ENCODE data around the gene ZSCAN21.

The ZSCAN21 gene

GRCh38 chr7:100095289-100095688, 45.7 kb downstream of the ZSCAN21 start:
- in situ Hi-C loops (cut with HindIII; ENCODE audit: low sequenced_read_pairs), result no loop called here

DNA sequence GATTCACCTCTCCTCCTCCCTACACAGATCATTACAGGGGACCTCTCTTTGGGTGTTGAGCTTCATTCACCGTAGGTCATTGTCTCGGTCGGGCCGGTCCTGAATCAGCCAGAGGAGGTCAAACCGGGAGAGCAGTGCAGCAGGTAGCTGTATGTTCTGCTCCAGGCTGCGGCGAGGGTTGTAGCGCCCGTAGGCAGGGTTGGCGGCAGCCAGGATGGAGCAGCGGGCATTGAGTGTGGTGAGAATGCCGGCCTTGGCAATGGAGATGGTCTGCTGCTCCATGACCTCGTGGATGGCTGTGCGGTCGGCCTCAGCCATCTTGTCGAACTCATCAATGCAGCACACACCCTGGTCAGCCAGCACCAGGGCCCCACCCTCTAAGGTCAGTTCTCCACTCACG, 46.1 kb downstream of the ZSCAN21 start:
- in situ Hi-C loops (cut with HindIII; ENCODE audit: low sequenced_read_pairs), result no loop called here

DNA sequence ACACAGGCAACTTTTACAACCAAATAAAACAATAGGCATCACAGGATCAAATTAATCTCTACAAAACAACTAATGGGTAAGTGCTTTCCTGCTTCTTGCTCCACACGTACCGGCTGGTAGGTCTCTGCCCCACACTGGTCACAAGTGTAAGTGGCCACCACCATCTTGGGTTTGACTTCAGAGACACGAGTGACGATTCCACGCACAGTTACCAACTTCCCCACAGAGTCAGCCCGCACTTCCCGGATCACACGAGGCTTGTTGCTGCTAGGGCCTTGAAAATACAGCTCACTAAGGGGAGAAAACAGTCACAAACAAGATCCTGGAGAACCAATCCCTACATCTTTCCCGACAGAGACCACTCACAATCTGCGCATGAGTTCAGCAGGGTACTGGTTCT, 49.3 kb downstream of the ZSCAN21 start:
- in situ Hi-C loops (cut with HindIII; ENCODE audit: low sequenced_read_pairs), result no loop called here

GRCh38 chr7:100099452-100099851, 49.9 kb downstream of the ZSCAN21 start:
- in situ Hi-C loops (cut with HindIII; ENCODE audit: low sequenced_read_pairs), result no loop called here

DNA sequence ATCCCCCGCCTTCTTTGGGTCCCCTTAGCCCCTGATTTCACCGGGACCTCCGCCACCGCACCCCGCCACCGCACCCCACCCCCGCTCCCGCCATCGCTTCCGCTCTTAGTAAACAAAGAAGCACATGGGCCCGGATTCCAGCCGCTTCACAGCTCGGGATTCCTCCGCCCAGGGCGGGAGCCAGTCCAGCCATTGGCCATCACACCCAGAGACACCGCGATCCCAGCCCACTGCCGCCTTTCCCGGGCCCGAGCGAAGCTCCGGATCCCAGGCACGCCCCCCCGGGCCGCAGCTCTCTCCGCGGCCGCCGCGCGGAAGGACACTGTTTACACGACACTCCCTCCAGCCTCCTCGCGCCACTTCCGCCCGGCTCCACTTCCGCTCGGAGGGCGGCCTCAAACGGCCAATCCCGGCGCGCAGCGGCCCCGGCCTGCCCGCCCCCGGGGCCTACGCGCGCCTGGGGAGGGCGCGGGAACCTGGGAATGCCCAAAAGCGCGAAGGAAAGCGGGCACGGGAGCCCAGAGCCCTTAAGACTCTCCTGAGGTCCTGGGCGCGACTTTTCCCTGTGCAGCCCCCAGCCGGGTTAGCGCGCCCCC, 50.9 kb downstream of the ZSCAN21 start:
- in situ Hi-C loops (cut with HindIII; ENCODE audit: low sequenced_read_pairs), result no loop called here

DNA sequence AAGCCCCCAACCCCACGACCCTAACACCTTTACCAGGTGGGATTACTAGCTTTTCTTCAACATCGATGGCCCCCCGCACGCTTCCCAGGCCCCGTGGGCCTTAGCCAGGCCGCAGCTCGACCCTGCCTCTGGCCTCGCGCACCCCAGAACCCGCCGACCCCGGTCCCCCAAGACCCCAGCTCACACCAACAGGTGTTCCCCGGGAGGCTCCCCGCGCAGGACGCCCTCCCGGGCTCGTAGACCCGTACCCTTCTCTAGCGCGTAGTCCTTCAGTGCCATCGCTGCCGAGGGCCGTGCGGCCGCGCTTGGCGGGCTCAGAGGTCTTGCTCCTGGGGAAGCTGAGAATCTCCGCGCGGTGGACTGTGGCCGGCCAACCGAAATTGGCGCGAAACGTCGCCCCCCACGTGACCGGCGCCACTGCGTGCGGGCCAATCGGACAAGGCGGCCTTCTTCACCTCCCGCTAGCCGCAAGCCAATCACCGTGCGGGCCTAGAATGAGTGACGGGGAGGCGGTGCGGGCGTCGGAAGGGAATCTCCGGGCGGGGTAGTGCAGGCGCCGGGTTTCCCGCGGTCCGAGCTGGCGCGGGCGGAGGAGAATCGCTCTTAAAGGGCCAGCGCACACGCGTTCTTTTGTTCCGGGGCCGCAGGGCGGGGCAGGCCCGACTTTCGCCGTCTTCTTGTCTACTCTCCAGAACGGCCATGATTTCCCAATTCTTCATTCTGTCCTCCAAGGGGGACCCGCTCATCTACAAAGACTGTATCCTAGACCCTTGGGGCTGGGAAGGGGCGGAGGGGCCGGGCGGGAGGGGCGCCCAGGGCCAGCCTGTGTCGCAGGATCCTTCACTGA, 51.7 kb downstream of the ZSCAN21 start, which contains the start of the genes AP4M1 and MCM7:
AP4M1 (plus strand) TSS at position 628 of the 847 bp plus-strand sequence; CDS start at position 700, 72 bp downstream.
MCM7 (minus strand) TSS at position 382 of the 847 bp plus-strand sequence; CDS start at position 279, 103 bp downstream.
- in situ Hi-C loops (cut with HindIII; ENCODE audit: low sequenced_read_pairs), result no loop called here

DNA sequence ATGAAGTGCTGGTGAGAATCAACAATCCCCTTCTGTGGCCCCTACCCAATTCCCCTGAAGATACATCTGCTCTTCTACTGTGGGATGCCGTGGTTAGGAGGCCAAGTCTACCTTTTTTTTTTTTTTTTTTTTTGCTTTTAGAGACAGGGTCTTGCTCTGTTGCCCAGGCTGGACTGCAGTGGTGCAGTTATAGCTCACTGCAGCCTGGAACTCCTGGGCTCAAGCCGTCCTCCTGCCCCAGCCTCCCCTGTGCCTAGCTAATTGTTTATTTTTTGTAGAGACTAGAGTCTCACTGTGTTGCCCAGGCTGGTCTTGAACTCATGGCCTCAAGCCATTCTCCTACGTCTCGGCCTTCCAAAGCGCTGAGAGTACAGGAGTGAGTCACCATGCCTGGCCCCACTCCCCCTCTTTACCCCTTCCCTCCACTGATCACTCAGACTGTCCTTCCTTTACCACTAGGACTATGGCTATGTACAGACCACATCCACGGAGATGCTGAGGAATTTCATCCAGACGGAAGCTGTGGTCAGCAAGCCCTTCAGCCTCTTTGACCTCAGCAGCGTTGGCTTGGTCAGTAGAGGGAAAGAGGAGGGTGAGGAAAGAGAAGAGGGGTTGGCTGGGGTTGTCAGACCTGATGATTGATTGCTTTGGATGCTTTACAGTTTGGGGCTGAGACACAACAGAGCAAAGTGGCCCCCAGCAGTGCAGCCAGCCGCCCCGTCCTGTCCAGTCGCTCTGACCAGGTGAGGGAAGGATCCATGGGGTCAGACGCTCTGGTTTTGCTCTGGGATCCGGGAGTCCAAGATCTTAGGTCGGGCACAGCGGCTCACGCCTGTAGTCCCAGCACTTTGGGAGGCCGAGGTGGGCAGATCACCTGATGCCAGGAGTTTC, 53.6 kb downstream of the ZSCAN21 start:
- in situ Hi-C loops (cut with HindIII; ENCODE audit: low sequenced_read_pairs), result no loop called here

DNA sequence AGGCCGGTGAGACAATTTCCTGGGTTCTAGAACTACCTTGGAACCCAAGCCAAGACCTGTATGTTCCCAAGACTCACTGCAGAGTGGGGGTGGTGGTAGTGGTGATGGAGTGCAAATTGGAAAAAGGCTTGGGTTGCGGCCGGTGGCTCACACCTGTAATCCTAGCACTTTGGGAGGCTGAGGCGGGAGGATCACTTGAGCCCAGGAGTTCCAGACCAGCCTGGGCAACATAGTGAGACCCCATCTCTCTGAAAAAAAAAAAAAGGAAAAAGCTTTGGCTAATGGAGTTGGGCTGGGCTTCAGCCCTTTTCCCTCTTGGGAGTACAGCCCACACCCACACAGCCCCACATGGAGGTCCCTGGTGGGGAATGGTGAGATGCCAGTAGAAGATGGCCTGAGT, 56.0 kb downstream of the ZSCAN21 start:
- in situ Hi-C loops (cut with HindIII; ENCODE audit: low sequenced_read_pairs), result no loop called here

DNA sequence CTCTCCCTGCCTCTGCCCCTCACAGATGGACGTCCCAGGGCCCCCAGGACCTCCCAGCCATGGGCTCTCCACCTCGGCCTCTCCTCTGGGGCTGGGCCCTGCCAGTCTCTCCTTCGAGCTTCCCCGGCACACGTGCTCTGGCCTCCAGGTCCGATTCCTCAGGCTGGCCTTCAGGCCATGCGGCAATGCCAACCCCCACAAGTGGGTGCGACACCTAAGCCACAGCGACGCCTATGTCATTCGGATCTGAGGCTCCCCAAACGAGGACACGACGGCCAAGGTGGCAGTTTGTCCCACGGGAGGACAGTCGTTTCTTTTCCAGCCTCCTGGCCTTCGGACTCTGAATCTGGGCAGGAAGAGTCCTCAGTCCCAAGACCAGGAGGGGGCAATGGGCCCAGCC, 57.1 kb downstream of the ZSCAN21 start:
- in situ Hi-C loops (cut with HindIII; ENCODE audit: low sequenced_read_pairs), result no loop called here

- in situ Hi-C loops (cut with HindIII; ENCODE audit: low sequenced_read_pairs), result no loop called here
These were observed 57.7 kb downstream of the ZSCAN21 start for GRCh38 chr7:100107125-100107737.

- in situ Hi-C loops (cut with HindIII; ENCODE audit: low sequenced_read_pairs), result no loop called here
These were observed 58.3 kb downstream of the ZSCAN21 start for GRCh38 chr7:100107890-100108289.

DNA sequence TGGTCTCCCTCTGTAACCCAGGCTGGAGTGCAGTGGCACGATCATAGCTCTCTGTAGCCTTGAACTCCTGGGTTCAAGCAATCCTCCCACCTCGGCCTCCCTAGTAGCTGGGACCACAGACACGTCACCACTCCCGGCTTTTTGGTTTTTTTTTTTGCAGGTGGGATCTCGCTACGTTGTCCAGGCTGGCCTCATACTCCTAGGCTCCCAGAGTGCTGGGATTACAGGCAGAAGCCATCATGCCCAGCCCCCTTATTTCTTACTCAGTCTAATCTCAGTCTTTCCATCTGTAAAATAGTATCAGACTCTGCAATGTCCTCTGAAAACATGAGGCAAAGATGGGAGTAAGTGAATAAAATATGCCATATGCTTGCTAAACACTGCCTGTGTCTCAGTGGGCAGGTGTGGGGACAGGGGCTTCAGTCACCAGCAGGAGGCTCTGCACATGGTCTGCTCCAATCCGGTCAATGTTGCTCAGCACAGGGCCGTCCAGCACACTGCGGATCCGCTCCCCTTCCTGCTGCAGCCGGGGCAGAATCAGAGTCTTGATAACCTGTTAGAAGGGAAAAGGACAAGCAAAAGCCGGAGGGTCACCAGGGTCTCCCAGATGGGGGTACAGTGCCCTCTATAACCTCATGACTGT, 60.1 kb downstream of the ZSCAN21 start:
- in situ Hi-C loops (cut with HindIII; ENCODE audit: low sequenced_read_pairs), result no loop called here

DNA sequence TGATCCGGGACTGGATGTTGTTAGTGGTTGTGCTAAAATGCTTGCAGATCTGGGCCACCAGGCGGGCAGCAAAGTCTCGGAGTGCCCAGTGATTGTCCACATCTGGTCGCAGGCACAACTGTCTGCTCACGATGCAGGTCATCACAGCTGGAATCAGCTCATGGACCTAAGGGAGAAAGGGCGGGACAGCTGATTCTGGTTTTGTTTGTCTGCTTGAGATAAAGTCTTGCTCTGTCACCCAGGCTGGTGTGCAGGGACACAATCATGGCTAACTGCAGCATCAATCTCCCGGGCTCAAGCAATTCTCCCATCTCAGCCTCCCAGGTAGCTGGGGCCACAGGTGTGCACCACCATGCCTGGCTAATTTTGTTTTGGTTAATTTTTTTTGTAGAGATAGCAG, 61.6 kb downstream of the ZSCAN21 start:
- in situ Hi-C loops (cut with HindIII; ENCODE audit: low sequenced_read_pairs), result no loop called here

DNA sequence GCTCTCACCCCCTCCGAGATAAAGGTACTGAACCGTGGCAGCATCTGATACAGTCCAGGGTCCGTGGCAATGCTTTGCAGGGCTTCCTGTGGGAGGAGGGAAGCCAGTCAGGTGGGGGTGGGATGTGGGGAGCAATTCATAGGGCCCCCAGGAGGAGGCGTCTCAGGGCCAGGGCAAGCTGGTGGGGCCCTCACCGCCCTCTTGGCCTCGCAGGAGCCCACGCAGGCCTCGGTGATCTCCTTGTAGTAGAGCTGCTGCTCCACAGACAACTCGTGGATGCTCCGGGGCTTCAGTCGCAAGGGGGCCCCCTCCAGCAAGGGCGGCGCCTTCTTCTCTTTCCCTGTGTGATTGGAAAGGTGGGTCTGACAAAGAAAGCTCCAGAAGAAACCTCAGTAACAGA, 62.3 kb downstream of the ZSCAN21 start:
- in situ Hi-C loops (cut with HindIII; ENCODE audit: low sequenced_read_pairs), result no loop called here
